ENCODE data around the gene UQCR11. TPM values are rescaled to one million over a fixed set of nuclear protein-coding genes. Genes with fewer than 3 reads are reported as not detected.

Gene UQCR11
- total RNA-seq, 6 donors from 2014 or later, result 10.5 to 216 (median 67.3) TPM

- peaks cover 0 to 18% (median 17%) of the 10 kb centered on the region in 4 donors for H3K36me3 ChIP-seq
- no peaks in the 10 kb centered on the region for H3K27me3 ChIP-seq
- DNase-seq, result no peak
- H3K9me3 ChIP-seq, result no peaks in the 10 kb centered on the region
- no peak overlapping the region for H3K4me3 ChIP-seq
- ATAC-seq (ENCODE audit: low FRiP score in 2 of 2), result no peak
- no peak overlapping the region for H3K27ac ChIP-seq
- TF ChIP-seq, protein P1, sequence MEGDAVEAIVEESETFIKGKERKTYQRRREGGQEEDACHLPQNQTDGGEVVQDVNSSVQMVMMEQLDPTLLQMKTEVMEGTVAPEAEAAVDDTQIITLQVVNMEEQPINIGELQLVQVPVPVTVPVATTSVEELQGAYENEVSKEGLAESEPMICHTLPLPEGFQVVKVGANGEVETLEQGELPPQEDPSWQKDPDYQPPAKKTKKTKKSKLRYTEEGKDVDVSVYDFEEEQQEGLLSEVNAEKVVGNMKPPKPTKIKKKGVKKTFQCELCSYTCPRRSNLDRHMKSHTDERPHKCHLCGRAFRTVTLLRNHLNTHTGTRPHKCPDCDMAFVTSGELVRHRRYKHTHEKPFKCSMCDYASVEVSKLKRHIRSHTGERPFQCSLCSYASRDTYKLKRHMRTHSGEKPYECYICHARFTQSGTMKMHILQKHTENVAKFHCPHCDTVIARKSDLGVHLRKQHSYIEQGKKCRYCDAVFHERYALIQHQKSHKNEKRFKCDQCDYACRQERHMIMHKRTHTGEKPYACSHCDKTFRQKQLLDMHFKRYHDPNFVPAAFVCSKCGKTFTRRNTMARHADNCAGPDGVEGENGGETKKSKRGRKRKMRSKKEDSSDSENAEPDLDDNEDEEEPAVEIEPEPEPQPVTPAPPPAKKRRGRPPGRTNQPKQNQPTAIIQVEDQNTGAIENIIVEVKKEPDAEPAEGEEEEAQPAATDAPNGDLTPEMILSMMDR (IDR thresholded peaks at IDR 0.05), result no peak
- TF ChIP-seq POLR2AphosphoS5 (IDR thresholded peaks at IDR 0.05) (no peak), POLR2A (IDR thresholded peaks at IDR 0.05) (no peak), EP300 (IDR thresholded peaks at IDR 0.05) (no peak)
- 75 to 76% methylated on average over 9 of the region's 9 CpGs for WGBS, 2 donors
- peaks cover 4 to 8% (median 5%) of the 10 kb centered on the region in 4 donors for H3K4me1 ChIP-seq
These were observed 32.5 kb downstream of the UQCR11 start for GRCh38 chr19:1572795-1573194.

- Histone ChIP-seq H3K27me3 (peaks cover 0 to 9% (median 0%) of the 10 kb centered on the region in 4 donors), H3K36me3 (peaks cover 0 to 3% (median 2%) of the 10 kb centered on the region in 4 donors), H3K27ac (no peak overlapping the region), H3K4me3 (no peak overlapping the region), H3K9me3 (no peaks in the 10 kb centered on the region), H3K4me1 (peaks cover 6 to 20% (median 9%) of the 10 kb centered on the region in 4 donors)
- ATAC-seq (ENCODE audit: low FRiP score in 2 of 2) (no peak), DNase-seq (no peak)
- 95 to 96% methylated on average over 12 of the region's 12 CpGs for WGBS, 2 donors
- no peak for TF ChIP-seq EP300 (IDR thresholded peaks at IDR 0.05)
- no peak for TF ChIP-seq POLR2A (IDR thresholded peaks at IDR 0.05)
- no peak for TF ChIP-seq POLR2AphosphoS5 (IDR thresholded peaks at IDR 0.05)
- TF ChIP-seq, protein P1 (IDR thresholded peaks at IDR 0.05), result no peak
These were observed 33.9 kb downstream of the UQCR11 start for GRCh38 chr19:1571358-1571757.

GRCh38 chr19:1570836-1571235, 34.4 kb downstream of the UQCR11 start:
- DNase-seq (peak in 1 of 2 donors; percentile 75), ATAC-seq (ENCODE audit: low FRiP score in 2 of 2) (no peak)
- Histone ChIP-seq H3K9me3 (no peaks in the 10 kb centered on the region), H3K27ac (no peak overlapping the region), H3K4me1 (peaks cover 11 to 25% (median 14%) of the 10 kb centered on the region in 4 donors), H3K36me3 (no peaks in the 10 kb centered on the region), H3K27me3 (peaks cover 0 to 10% (median 0%) of the 10 kb centered on the region in 4 donors), H3K4me3 (no peak overlapping the region)
- 94 to 96% methylated on average over 13 of the region's 13 CpGs for whole genome bisulfite sequencing, 2 donors
- TF ChIP-seq, protein P1 (IDR thresholded peaks at IDR 0.05), result no peak
- TF ChIP-seq EP300 (IDR thresholded peaks at IDR 0.05) (no peak), POLR2A (IDR thresholded peaks at IDR 0.05) (no peak), POLR2AphosphoS5 (IDR thresholded peaks at IDR 0.05) (no peak)

DNA sequence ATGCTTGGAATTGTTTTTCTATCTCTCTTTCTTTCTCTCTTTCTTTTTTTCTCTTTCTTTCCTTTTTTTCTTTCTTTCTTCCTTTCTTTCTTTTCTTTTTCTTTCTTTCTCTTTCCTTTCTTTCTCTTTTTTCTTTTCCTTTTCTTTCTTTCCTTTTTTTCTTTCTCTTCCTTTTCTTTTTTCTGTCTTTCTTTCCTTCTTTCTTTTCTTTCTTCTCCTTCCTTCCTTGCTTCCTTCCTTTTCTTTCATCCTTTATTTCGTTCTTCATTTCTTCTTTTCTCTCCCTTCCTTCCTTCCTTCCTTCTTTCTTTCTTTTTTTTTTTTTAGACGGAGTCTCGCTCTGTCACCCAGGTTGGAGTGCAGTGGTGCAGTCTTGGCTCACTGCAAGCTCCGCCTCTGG, 35.3 kb downstream of the UQCR11 start:
- no peak overlapping the region for H3K27ac ChIP-seq
- peaks cover 0 to 10% (median 0%) of the 10 kb centered on the region in 4 donors for H3K27me3 ChIP-seq
- WGBS, 2 donors, result 61 to 73% methylated on average over 4 of the region's 4 CpGs
- no peak for DNase-seq
- peaks cover 11 to 27% (median 16%) of the 10 kb centered on the region in 4 donors for H3K4me1 ChIP-seq
- H3K4me3 ChIP-seq, result no peak overlapping the region
- H3K36me3 ChIP-seq, result no peaks in the 10 kb centered on the region
- H3K9me3 ChIP-seq, result no peaks in the 10 kb centered on the region
- TF ChIP-seq POLR2A (IDR thresholded peaks at IDR 0.05), result no peak
- TF ChIP-seq, protein P1 (IDR thresholded peaks at IDR 0.05), result no peak
- ATAC-seq (ENCODE audit: low FRiP score in 2 of 2), result no peak

Data from upper lobe of left lung (tissue), 6 donors.